Nephron (organoid): ENCODE measurements around the gene USP1.
A peak's percentile ranks its signal among the peaks of the same experiment; 100 is the strongest.

Source experiments
- H3K27ac Mint-ChIP-seq, 3 experiments: 2 replicates each; pipeline ENCODE4 v1.8.0; 2020; ENCODE audit warnings: mixed read lengths in 3 of 3, mild to moderate bottlenecking in 2 of 3, moderate library complexity in 1 of 3
- H3K27me3 Mint-ChIP-seq: 2 replicates; pipeline ENCODE4 v1.8.0; 2021; ENCODE audit warnings: low read depth, mild to moderate bottlenecking, moderate library complexity, mixed read lengths
- H3K36me3 Mint-ChIP-seq: 2 replicates; pipeline ENCODE4 v1.8.0; 2020; ENCODE audit warnings: low read depth, mixed read lengths
- H3K4me1 Mint-ChIP-seq: 2 replicates; pipeline ENCODE4 v1.8.0; 2020; ENCODE audit warnings: mixed read lengths
- H3K4me3 Mint-ChIP-seq, 3 experiments: 2 replicates each; pipeline ENCODE4 v1.8.0; 2020; ENCODE audit warnings: mild to moderate bottlenecking in 3 of 3, mixed read lengths in 3 of 3, moderate library complexity in 2 of 3
- H3K9me3 Mint-ChIP-seq: 2 replicates; pipeline ENCODE4 v1.8.0; 2020; ENCODE audit warnings: mixed read lengths
- TF ChIP-seq, protein P1 (sequence below), 3 experiments: fragments of 200-600 bp; sonication (generic); IDR thresholded peaks; one replicate each; pipeline ENCODE4 v1.5.0; 2021; ENCODE audit warnings: antibody characterized with exemption in 3 of 3; ENCODE audit not compliant: unreplicated experiment in 3 of 3

Gene USP1

DNA sequence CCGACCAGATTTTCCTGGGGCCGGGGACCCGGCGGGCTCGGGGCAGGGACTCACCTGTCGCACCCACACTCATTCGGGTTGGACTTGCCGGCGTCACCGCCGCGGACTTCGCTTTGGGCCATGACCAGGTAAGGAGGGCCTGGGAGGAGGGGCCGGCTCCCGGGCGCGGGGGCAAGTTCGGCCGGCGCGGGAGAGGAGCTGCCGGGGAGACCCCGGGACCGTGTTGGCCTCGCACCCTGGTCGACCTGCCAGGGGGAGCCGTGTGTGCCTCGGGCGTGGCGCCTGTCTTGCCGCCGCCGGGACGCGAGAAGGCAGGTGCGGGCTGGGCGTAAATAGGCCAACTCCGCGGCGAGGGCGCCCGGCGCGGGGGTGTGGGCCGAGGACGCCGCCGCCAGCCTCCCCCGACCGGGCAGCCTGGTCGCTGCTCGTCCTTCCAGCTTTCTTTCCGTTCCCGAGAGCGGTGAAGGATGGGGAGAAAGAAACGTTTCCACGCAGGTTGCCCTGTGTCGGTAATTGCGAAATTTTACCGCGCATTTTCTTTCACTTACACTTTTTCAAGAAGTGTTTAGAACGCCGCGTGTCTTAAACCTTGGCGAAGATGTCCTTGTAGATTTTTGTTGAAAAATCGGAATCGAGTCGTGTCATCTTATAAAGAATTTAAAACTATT, 558 bp downstream of the USP1 start:
- Mint-ChIP-seq H3K27me3 (no peaks in the 10 kb centered on the region), H3K4me1 (peaks cover 33% of the 10 kb centered on the region), H3K4me3 (peak overlapping the region; percentile 90 to 93 (median 92)), H3K27ac (peak overlapping the region; percentile 98 to 100 (median 99)), H3K9me3 (no peaks in the 10 kb centered on the region), H3K36me3 (peaks cover 22% of the 10 kb centered on the region)
- TF ChIP-seq, protein P1, sequence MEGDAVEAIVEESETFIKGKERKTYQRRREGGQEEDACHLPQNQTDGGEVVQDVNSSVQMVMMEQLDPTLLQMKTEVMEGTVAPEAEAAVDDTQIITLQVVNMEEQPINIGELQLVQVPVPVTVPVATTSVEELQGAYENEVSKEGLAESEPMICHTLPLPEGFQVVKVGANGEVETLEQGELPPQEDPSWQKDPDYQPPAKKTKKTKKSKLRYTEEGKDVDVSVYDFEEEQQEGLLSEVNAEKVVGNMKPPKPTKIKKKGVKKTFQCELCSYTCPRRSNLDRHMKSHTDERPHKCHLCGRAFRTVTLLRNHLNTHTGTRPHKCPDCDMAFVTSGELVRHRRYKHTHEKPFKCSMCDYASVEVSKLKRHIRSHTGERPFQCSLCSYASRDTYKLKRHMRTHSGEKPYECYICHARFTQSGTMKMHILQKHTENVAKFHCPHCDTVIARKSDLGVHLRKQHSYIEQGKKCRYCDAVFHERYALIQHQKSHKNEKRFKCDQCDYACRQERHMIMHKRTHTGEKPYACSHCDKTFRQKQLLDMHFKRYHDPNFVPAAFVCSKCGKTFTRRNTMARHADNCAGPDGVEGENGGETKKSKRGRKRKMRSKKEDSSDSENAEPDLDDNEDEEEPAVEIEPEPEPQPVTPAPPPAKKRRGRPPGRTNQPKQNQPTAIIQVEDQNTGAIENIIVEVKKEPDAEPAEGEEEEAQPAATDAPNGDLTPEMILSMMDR (IDR thresholded peaks at IDR 0.05; ENCODE audit: unreplicated experiment in 3 of 3), result no peak

DNA sequence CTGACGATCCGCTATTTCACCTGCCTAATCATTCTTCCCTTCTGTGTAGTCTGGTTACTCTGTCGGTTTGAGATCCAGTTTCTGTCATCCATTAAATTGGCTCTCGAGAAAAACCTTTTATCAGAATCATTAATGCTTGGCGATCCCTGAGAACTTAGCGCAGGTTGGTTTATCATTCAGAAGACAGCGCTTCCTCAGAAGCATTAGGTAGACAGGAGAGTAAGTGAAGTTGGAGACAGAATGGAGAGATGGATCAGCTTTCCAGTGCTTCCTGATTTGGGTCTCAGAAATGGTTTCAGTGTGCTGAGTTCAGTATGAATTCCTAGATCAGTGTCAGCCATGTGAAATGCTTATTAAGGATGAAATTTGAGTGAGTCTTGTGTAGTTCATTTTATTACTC, 1.3 kb downstream of the USP1 start:
- H3K4me3 Mint-ChIP-seq, result peak overlapping the region; percentile 84 to 91 (median 90)
- H3K27ac Mint-ChIP-seq, result peak overlapping the region; percentile 77 to 89 (median 80)
- no peaks in the 10 kb centered on the region for H3K9me3 Mint-ChIP-seq
- no peaks in the 10 kb centered on the region for H3K27me3 Mint-ChIP-seq
- TF ChIP-seq, protein P1 (IDR thresholded peaks at IDR 0.05; ENCODE audit: unreplicated experiment in 3 of 3), result no peak
- H3K36me3 Mint-ChIP-seq, result peaks cover 28% of the 10 kb centered on the region
- peaks cover 33% of the 10 kb centered on the region for H3K4me1 Mint-ChIP-seq

DNA sequence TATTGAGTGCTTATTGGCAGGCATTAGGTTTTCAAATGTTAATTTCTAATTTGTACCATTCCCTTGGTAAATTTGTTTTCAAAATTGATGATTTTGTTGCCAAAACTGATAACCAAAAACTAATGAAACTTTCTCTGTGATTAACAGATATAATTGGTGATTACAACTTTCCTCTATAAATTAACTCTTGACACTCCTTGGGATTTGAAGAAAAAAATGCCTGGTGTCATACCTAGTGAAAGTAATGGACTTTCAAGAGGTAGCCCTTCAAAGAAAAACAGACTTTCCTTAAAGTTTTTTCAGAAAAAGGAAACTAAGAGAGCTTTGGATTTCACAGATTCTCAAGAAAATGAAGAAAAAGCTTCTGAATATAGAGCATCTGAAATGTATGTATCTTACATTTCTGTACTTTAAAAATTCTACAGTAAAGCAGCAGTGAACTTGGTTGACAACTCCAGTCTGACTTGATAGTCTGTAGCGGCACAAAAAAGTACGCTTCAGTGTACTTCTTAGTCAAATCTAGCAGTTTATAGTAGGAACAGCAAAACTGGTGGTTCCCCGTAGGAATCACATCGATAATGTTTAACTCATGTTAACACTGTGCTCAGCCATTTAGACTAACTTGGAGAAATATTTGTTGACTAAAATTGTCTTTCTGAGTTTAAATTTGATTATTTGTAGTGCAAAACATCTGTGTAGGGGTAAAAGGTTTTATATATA, 3.0 kb downstream of the USP1 start:
- TF ChIP-seq, protein P1 (IDR thresholded peaks at IDR 0.05; ENCODE audit: unreplicated experiment in 3 of 3), result peak in 1 of 3 experiments; percentile 10
- Mint-ChIP-seq H3K4me1 (peaks cover 33% of the 10 kb centered on the region), H3K4me3 (peak overlapping the region; percentile 76 to 90 (median 84)), H3K9me3 (no peaks in the 10 kb centered on the region), H3K27me3 (no peaks in the 10 kb centered on the region), H3K27ac (peak overlapping the region; percentile 50 to 85 (median 54)), H3K36me3 (peaks cover 45% of the 10 kb centered on the region)

DNA sequence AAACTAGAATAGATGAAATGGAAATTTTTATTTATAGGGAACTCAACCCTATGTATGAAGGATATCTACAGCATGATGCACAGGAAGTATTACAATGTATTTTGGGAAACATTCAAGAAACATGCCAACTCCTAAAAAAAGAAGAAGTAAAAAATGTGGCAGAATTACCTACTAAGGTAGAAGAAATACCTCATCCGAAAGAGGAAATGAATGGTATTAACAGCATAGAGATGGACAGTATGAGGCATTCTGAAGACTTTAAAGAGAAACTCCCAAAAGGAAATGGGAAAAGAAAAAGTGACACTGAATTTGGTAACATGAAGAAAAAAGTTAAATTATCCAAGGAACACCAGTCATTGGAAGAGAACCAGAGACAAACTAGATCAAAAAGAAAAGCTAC, 7.9 kb downstream of the USP1 start:
- Mint-ChIP-seq H3K9me3 (no peaks in the 10 kb centered on the region), H3K4me1 (peaks cover 11% of the 10 kb centered on the region), H3K4me3 (no peak overlapping the region), H3K27me3 (no peaks in the 10 kb centered on the region), H3K36me3 (peaks cover 91% of the 10 kb centered on the region), H3K27ac (no peak overlapping the region)
- TF ChIP-seq, protein P1 (IDR thresholded peaks at IDR 0.05; ENCODE audit: unreplicated experiment in 3 of 3), result no peak

DNA sequence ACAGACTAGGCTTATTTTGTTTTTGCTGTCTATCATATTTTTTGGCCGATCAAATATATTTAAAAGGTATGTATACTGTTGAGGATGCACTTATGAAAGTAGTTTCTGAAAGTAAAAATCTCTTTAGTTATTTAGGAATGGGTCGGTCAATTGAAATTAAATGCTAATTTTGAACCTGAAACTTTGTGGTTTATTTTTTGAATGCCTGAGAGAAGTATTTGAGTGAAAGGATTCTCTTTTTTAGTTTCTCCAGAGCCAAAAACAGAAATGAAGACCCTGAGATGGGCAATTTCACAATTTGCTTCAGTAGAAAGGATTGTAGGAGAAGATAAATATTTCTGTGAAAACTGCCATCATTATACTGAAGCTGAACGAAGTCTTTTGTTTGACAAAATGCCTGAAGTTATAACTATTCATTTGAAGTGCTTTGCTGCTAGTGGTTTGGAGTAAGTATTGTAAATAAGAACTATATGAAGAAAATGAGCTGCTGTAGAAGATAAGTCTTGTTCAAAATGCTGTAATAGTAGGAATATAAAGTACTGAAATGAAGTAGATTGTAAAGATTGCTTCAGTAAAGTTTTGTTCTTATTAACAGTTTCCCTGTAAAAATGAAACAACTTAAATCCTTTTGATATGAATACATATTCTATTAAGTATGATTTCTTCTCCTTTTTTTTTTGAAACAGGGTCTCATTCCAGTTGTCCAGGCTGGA, 11.5 kb downstream of the USP1 start:
- Mint-ChIP-seq H3K27ac (no peak overlapping the region), H3K27me3 (no peaks in the 10 kb centered on the region), H3K36me3 (peaks cover 88% of the 10 kb centered on the region), H3K4me1 (no peaks in the 10 kb centered on the region), H3K4me3 (no peak overlapping the region), H3K9me3 (no peaks in the 10 kb centered on the region)
- TF ChIP-seq, protein P1 (IDR thresholded peaks at IDR 0.05; ENCODE audit: unreplicated experiment in 3 of 3), result no peak
